SW480 (cell line): Measurements from ENCODE around the gene RBM39.
"Not testable (repeated sequence)": the region's sequence is repeated elsewhere in the genome, so short reads cannot be mapped to it uniquely, and the experiment has no call there.

Experiments used
- DNase-seq: peaks from one replicate; pipeline ENCODE4 v3.0.0-alpha.2; 2016; ENCODE audit warnings: low spot score

RBM39 gene

DNA sequence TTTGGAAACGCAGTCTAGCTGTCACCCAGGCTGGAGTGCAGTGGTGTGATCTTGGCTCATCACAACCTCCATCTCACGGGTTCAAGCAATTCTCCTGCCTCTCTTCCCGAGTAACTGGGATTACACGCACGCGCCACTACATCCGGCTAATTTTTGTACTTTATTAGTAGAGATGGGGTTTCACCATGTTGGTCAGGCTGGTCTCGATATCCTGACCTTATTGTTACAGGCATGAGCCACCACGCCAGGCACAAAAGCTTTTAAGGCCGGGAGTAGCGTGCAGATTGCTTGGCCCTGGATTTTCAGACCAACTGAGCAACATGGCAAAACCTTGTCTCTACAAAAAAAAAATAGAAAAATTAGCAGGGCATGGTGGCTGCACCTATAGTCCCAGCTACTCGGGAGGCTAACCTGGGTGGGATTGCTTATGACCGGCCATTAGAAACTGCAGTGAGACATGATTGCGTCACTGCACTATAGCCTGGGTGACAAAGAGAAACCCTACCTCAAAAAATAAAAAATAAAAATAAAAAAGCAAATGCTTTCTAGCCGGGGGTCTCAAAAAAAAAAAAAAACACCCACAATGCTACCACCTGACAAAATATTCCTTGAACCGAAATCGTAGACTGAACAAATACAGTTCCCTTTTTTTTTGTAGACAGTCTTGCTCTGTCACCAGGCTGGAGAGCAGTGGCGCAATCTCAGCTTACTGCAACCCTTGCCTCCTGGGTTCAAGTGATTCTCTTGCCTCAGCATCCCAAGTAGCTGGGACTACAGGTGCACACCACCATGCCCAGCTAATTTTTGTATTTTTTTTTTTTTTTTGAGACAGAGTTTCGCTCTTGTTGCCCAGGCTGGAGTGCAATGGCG lies 15.0 kb downstream of the RBM39 start:
- no peak for DNase-seq

DNA sequence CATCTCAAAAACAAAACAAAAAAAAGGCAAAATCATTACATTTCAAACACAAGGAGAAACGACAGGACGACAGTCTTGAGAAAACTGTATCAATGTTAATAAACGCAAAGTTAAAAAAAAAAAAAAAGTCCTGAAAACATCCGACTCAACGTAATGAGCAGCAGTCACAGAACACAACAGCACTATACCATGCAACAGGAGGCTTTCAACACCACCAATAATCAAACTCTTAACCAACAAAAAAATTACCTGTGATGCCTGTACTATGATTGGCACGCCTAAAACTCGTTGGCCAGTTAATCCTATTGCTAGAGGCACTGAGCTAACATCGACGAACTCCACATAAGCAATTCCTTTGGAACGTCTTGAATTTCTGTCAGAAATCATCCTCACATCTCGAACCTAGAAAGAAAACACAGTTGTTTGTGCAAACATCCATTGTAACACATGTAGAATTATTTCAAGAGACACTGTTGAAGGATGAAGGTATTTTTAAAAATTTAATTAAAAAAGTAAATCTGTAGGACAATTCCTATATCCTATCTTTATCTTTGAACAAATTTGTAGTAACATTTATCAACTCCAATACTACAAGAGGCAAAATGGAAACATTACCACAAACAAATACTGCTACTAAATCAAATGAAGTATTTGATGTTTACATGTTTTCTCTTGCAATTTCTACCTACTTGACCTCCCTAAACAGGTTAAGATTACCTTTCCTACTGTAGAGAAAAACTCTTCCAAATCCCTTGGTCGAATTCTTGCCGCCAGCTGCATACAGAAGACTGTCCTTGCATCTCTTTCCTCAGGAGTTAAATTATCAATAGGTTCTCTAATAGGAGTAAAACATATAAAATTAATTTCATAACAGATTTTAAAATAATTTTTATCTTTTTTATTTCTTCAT lies 17.5 kb downstream of the RBM39 start:
- DNase-seq = no peak

DNA sequence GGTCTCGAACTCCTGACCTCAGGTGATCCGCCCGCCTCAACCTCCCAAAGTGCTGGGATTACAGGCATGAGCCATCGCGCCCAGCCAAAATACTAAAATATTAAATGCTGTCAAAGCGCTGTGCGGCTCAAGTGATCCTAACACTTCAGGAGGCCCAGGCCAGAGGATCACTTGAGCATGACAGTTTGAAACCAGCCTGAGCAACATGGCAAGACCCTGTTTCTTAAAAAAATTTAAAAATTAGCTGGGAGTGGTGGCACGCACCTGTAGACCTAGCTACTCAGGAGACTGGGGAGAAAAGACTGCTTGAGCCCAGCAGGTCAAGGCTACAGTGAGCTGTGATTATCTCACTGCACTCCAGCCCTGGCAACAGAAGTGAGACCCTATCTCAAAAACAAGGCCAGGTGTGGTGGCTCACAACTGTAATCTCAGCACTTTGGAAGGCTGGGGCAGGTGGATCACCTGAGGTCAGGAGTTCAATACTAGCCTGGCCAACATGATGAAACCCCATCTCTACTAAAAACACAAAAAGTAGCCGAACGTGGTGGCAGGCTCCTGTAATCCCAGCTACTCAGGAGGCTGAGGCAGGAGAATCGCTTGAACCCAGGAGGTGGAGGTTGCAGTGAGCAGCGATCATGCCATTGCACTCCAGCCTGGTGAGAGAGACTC lies 18.3 kb downstream of the RBM39 start:
- not testable (repeated sequence) for DNase-seq

DNA sequence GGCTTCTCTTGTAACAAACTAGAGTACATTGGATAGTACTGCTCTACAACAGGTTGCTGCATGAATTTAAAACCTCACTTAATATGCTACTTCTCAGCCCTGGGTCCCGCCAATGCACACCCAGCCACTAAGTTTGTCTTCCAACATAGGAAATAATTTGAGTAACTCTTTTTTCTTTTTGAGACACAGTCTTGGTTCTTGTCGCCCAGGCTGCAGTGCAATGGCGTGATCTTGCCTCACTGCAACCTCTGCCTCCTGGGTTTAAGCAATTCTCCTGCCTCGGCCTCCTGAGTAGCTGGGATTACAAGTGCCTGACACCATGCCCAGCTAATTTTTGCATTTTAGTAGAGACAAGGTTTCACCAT lies 18.8 kb downstream of the RBM39 start:
- not testable (repeated sequence) for DNase-seq

DNA sequence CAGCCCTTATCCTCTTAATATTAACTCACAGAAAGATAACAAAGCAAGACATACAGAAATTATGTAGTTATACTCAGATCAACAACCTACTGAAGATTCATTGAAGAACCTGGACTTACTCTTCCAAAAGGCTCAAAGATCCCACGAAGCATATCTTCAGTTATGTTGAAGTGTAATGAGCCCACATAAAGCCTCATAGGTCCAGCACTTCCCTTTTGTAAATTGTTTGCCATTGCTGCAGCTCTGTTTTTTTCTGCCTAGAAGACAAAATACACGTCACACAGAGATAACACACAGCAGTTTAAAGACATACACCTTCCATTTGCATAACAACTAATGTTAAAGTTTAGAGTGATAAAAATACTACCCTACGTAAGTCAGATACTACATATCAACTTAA lies 20.4 kb downstream of the RBM39 start:
- no peak for DNase-seq

DNA sequence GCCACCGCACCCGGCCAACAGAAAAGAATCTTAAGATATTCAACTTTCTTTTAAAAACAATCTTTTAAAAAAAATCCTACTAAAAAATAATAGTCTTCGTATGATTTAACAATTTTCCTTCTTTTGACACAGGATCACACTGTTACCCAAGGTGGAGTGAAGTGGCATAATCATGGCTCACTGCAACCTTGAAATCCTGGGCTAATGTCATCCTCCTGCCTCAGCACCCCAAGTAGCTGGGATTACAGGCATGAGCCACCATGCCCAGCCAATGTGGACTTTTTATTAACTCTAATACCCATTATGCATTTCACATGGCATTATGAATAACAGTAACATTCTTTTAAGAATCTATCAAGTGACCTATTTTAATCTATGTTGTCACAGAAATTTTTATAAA lies 20.8 kb downstream of the RBM39 start:
- no peak for DNase-seq

DNA sequence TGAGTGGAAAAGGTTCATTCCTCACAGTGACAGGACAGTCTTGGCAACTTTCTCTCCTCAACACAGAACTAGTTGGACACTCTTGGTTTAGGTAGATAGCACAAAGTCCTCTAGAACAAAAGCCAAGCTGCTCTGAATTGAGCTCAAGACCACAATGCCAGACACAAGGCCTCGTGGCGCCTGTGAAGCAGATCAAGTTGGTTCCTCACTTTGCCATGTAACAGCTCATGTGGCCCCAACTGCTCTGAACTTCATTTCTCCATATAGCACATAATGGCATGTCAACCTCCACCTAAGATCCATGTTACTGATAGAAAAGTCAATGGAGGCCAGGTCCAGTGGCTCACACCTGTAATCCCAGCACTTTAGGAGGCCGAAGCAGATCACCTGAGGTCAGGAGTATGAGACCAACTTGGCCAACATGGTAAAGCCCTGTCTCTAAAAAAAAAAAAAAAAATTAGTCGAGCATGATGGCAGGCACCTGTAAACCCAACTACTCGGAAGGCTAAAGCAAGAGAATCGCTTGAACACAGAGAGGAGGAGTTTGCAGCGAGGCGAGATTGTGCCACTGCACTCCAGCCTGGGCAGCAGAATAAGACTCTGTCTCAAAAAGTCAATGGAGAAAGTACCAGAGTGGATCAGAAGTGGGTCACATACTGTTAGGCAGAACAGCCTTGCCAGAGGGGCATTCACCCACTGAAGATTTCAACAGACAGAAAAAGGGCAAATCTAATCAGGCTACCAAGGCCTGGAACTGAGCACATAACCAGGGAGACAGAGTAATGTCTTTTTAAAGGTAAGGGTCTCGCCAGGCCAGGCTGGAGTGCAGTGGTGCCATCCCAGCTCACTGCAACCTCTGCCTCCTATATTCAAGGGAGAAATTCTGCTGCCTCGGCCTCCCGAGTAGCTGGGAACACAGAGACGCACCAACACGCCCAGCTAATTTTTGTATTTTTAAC lies 21.6 kb downstream of the RBM39 start:
- no peak for DNase-seq

DNA sequence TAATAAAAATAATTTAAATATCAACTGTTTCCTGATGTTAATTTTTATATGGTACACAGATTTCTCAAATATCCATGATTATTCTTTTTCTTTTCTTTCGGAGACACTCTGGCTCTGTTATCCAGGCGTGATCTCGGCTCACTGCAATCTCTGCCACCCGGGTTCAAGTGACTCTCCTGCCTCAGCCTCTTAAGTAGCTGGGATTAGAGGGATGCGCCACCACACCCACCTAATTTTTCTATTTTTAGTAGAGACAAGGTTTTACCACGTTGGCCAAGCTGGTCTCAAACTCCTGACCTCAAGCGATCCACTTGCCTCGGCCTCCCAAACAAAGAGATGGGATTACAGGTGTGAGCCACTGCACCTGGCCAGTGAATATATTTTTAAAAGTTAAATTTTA lies 22.3 kb downstream of the RBM39 start:
- no peak for DNase-seq

DNA sequence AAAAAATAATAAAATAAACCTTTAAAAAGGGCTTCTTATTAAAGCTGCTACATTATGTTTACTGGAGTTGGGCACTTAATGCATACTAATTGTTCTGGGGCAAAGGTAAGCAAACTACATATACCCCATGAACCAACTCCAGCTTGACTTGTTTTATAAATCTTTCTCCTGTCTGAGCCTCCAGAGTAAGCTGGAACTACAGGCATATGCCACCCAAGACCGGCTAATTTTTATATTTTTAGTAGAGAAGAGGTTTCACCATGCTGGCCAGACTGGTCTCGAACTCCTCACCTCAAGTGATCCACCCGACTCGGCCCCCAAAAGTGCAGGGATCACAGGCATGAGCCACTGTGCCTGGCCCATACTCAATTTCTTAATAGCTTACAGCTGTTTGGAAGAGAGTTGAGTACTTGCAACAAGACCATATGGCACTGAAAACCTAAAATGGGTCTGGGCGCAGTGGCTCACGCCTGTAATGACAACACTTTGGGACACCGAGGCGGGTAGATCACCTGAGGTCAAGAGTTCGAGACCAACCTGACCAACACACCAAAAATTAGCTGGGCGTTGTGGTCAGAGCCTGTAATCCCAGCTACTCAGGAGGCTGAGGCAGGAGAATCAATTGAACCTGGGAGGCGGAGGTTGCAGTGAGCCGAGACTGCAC lies 23.0 kb downstream of the RBM39 start:
- no peak for DNase-seq

DNA sequence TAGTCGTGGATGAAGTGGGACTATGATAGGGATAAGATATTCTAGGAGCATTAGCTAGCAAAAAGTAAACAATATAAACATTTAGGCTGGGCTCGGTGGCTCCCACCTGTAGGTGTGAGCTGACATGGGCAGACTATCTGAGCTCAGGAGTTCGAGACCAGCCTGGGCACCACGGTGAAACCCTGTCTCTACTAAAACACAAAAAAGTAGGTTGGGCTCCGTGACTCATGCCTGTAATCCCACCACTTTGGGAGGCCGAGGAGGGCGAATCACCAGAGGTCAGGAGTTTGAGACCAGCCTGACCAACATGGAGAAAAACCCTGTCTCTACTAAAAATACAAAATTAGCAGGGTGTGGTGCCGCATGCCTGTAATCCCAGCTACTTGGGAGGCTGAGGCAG lies 23.7 kb downstream of the RBM39 start:
- not testable (repeated sequence) for DNase-seq

DNA sequence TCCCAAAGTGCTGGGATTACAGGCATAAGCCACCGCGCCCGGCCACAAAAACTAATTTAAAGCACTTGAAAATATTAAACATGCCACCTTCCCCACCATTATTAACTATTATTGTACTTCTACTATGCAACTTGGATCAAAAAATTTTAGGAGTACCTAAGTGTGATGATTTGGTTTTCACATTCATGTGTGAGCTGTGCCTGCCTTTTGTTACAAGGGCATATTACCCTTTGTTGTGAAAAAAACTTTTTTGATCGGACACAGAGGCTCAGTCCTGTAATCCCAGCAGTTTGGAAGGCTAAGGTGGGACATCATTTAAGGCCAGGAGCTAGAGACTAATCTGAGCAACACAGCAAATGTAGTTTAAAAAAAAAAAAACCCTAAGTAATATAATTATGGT lies 25.7 kb downstream of the RBM39 start:
- DNase-seq = no peak

DNA sequence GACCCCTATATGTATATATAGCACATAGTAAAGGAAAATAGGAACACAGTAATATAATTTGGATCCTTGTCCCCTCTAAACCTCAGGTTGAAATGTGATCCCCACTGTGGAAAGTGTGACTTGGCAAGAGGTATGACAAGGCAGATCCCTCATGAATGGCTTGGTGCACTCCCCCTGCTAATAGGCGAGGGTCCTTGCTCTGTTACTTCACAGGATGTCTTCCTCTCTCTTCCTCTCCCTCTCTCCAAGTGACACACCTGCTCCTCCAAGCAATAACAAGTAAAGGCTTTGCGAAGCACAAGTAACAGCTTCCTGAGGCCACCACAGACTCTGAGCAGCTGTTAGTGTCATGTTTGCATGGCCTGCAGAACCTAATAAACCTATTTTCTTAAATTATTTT lies 26.4 kb downstream of the RBM39 start:
- no peak for DNase-seq

DNA sequence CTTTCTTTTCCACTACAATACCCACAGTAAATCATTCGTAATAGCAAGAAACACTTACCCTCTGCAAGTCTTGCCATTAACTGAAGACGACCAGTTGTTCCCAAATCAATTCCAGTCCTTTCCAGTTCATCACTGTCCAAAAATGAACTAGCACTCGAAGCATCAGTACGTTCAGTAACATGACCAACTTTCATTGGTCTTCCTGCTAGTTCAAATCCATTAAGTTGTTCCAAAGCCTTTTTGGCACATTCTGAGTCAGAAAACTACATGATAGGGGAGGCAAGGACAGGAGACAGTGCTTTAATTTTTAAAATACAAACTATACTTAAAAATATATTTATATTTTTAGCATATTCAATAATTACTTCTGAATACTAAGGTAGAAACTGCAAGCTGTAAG lies 27.9 kb downstream of the RBM39 start:
- DNase-seq = no peak

DNA sequence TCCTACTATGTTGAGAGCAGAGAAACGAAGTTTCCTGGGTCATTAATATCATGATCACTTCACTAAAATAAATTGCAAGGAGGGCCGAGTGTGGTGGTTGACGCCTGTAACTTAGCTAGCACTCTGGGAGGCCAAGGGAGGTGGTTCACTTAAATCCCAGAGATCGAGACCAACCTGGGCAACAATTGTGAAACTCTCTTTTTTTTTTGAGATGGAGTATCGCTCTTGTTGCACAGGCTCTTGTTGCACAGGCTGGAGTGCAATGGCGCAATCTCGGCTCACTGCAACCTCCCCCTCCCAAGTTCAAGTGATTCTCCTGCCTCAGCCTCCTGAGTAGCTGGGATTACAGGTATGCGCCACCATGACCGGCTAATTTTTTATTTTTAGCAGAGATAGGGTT lies 28.9 kb downstream of the RBM39 start:
- not testable (repeated sequence) for DNase-seq

DNA sequence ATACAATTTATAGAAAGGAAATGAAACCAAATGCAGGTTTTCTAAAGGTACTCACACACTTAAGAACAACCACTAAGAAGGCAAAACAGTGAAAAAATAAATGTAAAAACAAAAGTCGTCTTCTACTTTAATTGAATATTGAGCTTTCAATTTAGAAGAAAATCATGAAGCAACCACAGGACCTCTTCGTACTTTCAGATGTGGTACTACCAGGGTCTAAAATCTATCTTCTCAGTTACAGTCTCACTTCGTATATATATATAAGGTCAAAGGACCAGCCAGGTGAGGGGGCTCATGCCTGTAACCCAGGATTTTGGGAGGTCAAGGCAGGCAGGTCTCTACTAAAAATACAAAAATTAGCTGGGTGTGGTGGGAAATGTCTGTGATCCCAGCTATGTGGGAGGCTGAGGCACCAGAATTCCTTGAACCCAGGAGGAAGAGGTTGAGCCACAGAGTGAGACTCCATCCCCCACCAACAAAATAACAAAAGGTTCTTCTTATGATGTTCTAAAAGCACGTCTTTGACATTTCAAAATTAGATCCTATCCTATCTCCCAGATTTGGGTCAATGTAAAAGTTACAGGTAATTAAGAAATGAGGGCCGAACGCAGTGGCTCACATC lies 30.4 kb downstream of the RBM39 start:
- no peak for DNase-seq

DNA sequence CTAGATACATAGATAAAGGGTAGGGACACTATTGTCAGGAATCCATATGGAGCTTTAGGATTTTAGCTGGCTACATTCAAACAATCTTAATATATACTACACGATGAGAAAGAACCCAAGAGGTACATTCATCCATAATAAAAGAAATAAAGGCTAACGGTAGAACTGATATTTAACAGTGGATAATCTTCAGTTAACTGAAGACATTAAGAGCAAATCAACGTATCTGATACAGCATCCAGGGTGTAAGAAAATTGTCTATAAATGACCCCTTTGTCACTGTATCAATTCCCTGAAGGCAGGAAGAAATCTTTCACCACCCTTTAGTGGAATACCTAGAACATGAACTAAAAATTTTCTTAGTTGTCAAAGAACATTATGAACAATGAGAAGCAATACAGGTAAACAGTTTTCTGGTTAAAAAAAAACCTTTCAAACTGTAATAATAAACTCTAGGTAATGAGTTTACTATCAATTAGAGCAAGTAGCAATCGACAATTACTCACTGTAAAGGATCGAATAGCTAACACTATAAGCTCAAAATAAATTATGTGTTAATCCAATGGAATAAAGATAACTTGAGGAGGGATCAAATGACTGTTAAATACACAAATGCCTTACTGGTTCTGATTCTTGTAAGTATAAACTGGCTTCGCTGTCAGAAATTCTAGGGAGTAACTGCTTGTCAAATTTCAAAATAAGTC lies 31.0 kb downstream of the RBM39 start:
- no peak for DNase-seq

DNA sequence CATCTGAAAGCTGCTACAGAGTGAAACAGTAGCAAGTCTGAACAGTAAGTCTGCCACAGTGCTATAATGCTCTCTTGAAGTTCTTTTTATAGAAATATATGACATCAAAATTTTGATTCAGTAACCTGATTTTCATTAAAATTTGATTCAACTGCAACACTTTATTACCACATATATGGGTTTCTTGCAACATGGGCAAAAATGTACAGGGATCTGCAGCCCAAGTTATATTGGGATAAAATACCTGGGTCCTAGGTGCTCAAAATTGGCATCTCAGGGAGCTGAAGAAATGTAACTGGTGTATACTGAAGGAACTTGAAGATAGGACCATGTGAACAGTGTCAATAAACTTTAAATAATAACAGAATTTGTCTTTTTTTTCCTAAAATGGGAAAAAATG lies 32.0 kb downstream of the RBM39 start:
- no peak for DNase-seq

DNA sequence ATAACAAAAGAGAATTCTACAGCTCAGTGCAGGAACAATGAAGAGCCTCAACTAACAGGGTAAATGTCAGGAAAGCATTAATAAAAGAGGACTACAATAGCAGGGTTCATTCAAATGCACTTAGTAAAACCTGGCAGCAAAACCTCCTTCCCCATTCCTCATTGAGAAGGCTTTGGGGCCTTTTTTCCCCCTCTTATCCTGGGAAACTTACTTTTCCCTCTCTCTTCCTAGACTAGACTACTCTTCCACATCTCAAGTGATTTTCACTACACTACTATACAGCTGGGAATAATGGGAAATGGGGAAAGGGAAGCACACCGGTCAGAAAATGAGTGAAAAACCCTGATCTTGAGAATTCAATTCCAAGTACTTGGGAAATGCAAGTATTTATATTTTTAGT lies 32.8 kb downstream of the RBM39 start:
- DNase-seq = no peak

DNA sequence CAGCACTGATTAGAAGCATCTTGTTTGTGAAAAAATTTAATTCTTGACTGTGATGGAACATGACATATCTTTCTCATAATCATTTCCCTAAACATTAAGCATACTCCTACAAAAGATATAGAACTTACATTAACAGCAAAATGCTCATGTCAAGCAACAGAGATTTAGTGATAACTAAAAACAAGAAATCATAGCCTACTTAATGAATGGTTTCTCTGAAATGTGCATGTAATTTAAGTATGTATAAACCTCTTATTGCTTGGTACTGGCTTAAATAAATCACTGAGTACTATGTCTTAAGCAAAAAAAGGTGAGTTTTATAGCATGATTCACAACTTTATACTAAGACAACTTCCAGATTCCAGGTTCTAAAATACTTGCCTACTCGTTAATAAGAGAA lies 33.6 kb downstream of the RBM39 start:
- no peak for DNase-seq
